Endothelial cell of umbilical vein (primary cell): ENCODE data around the gene CACNA2D3. TPM values are rescaled to one million over a fixed set of nuclear protein-coding genes. Genes with fewer than 3 reads are reported as not detected.

ENCODE experiments used
- BruUV-seq: library from RNA; stranded (reverse); fragments of 400-500 nt; replicated peaks from 2 replicates; lab custom pipeline; 2021; lab: Mats Ljungman, UMichigan
- CTCF ChIA-PET: fragments of 300-600, 350-600 bp; sonication (Branson Sonifier 250); formaldehyde crosslinking; loops from one replicate; lab custom pipeline; 2021; ENCODE audit warnings: antibody characterized with exemption, inconsistent platforms; lab: Charles Lee
- POLR2A ChIA-PET: fragments of 300-600, 350-600 bp; sonication (Branson Sonifier 250); formaldehyde crosslinking; loops from one replicate; lab custom pipeline; 2021; ENCODE audit warnings: antibody characterized with exemption, inconsistent platforms; lab: Charles Lee
- DNase-seq: peaks from one replicate; pipeline ENCODE4 v3.0.0-alpha.2; 2011; ENCODE audit warnings: low read depth, low spot score
- FAIRE-seq: peaks from 2 replicates; lab custom pipeline; 2011; peaks lifted over from hg19 to GRCh38; lab: Jason Lieb, UNC
- H2AFZ ChIP-seq: 2 replicates; pipeline ENCODE4 v1.6.0; 2012; ENCODE audit warnings: low read depth, low read length, control low read depth, inconsistent platforms
- H3K27ac ChIP-seq: 2 replicates; pipeline ENCODE4 v1.5.1; 2011; ENCODE audit warnings: low read depth, mild to moderate bottlenecking, control low read depth, low read length, moderate library complexity; ENCODE audit not compliant: insufficient read depth
- H3K27me3 ChIP-seq, 2 experiments: 2 replicates each; pipeline versions ENCODE4 v1.6.0 to v1.6.1; 2011; ENCODE audit warnings: low read length in 2 of 2, mixed read lengths in 1 of 2; ENCODE audit not compliant: control insufficient read depth in 2 of 2, insufficient read depth in 2 of 2
- H3K36me3 ChIP-seq, 2 experiments: 2 replicates in 1 of 2; 3 replicates in 1 of 2; pipeline ENCODE4 v1.5.1; 2011; ENCODE audit warnings: low read length in 2 of 2, mild to moderate bottlenecking in 1 of 2, moderate library complexity in 1 of 2; ENCODE audit not compliant: control insufficient read depth in 2 of 2, insufficient read depth in 2 of 2; ENCODE audit errors: extremely low read depth in 1 of 2
- H3K4me1 ChIP-seq: 3 replicates; pipeline ENCODE4 v1.5.1; 2011; ENCODE audit warnings: mild to moderate bottlenecking, low read length; ENCODE audit not compliant: control insufficient read depth, insufficient read depth; ENCODE audit errors: extremely low read depth
- H3K4me2 ChIP-seq: 2 replicates; pipeline ENCODE4 v1.6.1; 2011; ENCODE audit warnings: low read length, control low read depth, mixed read lengths; ENCODE audit not compliant: insufficient read depth
- H3K4me3 ChIP-seq, 3 experiments: fragments of 200-600 bp in 1 of 3; sonication (generic), shearing (Covaris generic) in 1 of 3; replicated peaks in 1 of 3; 2 replicates each; pipeline ENCODE4 v1.5.1; 2011 to 2016; ENCODE audit warnings: control low read depth in 3 of 3, low read length in 3 of 3, mild to moderate bottlenecking in 2 of 3, inconsistent platforms in 1 of 3, low read depth in 1 of 3, moderate library complexity in 1 of 3; ENCODE audit not compliant: insufficient read depth in 1 of 3
- H3K79me2 ChIP-seq: 2 replicates; pipeline ENCODE4 v1.6.0; 2012; ENCODE audit warnings: low read length, inconsistent platforms; ENCODE audit not compliant: control insufficient read depth, insufficient read depth
- H3K9ac ChIP-seq: replicated peaks from 2 replicates; pipeline ENCODE3; 2011; ENCODE audit warnings: low read length, control low read depth; ENCODE audit not compliant: insufficient read depth; ENCODE audit errors: extremely low read depth
- H3K9me1 ChIP-seq: replicated peaks from 3 replicates; pipeline ENCODE4 v1.6.0; 2011; ENCODE audit warnings: mild to moderate bottlenecking, low read length; ENCODE audit not compliant: control insufficient read depth, insufficient read depth; ENCODE audit errors: extremely low read depth
- H3K9me3 ChIP-seq: replicated peaks from 2 replicates; pipeline ENCODE4 v1.5.1; 2012; ENCODE audit warnings: low read length, inconsistent platforms; ENCODE audit not compliant: control insufficient read depth, insufficient read depth
- H4K20me1 ChIP-seq: replicated peaks from 2 replicates; pipeline ENCODE3; 2011; ENCODE audit warnings: mild to moderate bottlenecking, low read length; ENCODE audit not compliant: control insufficient read depth, insufficient read depth; ENCODE audit errors: extremely low read depth
- CTCF ChIP-seq, 2 donors: IDR thresholded peaks; 1 replicate in 1 of 2; 2 replicates in 1 of 2; pipeline ENCODE4 v1.5.1; 2011; ENCODE audit warnings: low read length in 2 of 2, mild to moderate bottlenecking in 2 of 2, moderate library complexity in 2 of 2, control low read depth in 1 of 2, inconsistent platforms in 1 of 2, low read depth in 1 of 2; ENCODE audit not compliant: insufficient read depth in 1 of 2; ENCODE audit errors: extremely low read depth in 1 of 2
- EZH2 ChIP-seq: IDR thresholded peaks from 2 replicates; pipeline ENCODE4 v1.6.1; 2012; ENCODE audit warnings: borderline replicate concordance, low read depth, mild to moderate bottlenecking, moderate library complexity, low read length, inconsistent platforms; ENCODE audit not compliant: severe bottlenecking
- FOS ChIP-seq: IDR thresholded peaks from 2 replicates; pipeline ENCODE4 v1.6.1; 2011; ENCODE audit warnings: mild to moderate bottlenecking, low read length, moderate library complexity, borderline replicate concordance; ENCODE audit not compliant: insufficient read depth
- GATA2 ChIP-seq: IDR thresholded peaks from 2 replicates; pipeline ENCODE4 v1.7.0; 2011; ENCODE audit warnings: low read depth, mild to moderate bottlenecking, moderate library complexity, mixed read lengths, low read length; ENCODE audit not compliant: insufficient read length, insufficient read depth
- JUN ChIP-seq: IDR thresholded peaks from 2 replicates; pipeline ENCODE4 v1.6.1; 2011; ENCODE audit warnings: borderline replicate concordance, low read depth; ENCODE audit not compliant: insufficient read length, insufficient read depth
- MAX ChIP-seq: IDR thresholded peaks from 2 replicates; pipeline ENCODE4 v1.6.1; 2011; ENCODE audit not compliant: insufficient read depth, insufficient read length
- MYC ChIP-seq: IDR thresholded peaks from one replicate; pipeline ENCODE4 v1.6.1; 2011; ENCODE audit warnings: mild to moderate bottlenecking, low read depth, low read length
- POLR2A ChIP-seq: IDR thresholded peaks from 2 replicates; pipeline ENCODE4 v1.6.1; 2012; ENCODE audit warnings: low read depth, mild to moderate bottlenecking, control low read depth, low read length
- POLR2AphosphoS5 ChIP-seq: IDR thresholded peaks from 2 replicates; pipeline ENCODE4 v1.6.1; 2012; ENCODE audit warnings: low read depth, mild to moderate bottlenecking, control low read depth, low read length, moderate library complexity; ENCODE audit not compliant: insufficient read depth
- dilution Hi-C: fragments of 300-500 bp; cut with MboI; formaldehyde crosslinking; loops from one replicate; pipeline ENCODE4 v1.15.0; 2019; ENCODE audit warnings: low sequenced_read_pairs; ENCODE audit not compliant: extremely low pct_ligation_motif_present
- intact Hi-C: fragments of 100-400 bp; cut with micrococcal nuclease; formaldehyde crosslinking; loops from one replicate; pipeline ENCODE4 v1.10.0; 2022
- polyA plus RNA-seq, 4 experiments: library from polyadenylated mRNA; depleted of rRNA in 3 of 4; stranded (reverse) in 3 of 4; unstranded in 1 of 4; fragments of >200 nt; gene quantifications; 2 replicates each; pipeline versions ENCODE4 v1.2.1 to v1.2.3, GENCODE V29; 2011 to 2012; ENCODE audit warnings: missing spikeins in 1 of 4
- total RNA-seq: library from RNA; stranded (reverse); gene quantifications from 2 replicates; pipeline ENCODE4 v1.2.3, GENCODE V29; 2021

CACNA2D3 gene
- total and polyA plus RNA-seq, 2 donors (not counting 3 experiments of a cell fraction or from before 2014, with no cell fraction given), result not detected

GRCh38 chr3:54777141-54777540, 654.8 kb downstream of the CACNA2D3 start:
- ChIA-PET POLR2A (no interaction called here), CTCF (no interaction called here)
- Histone ChIP-seq H3K9ac (no peak overlapping the region), H3K27me3 (no peaks in the 10 kb centered on the region), H3K36me3 (no peaks in the 10 kb centered on the region), H3K9me3 (peaks cover 1% of the 10 kb centered on the region), H3K27ac (no peak overlapping the region), H3K9me1 (no peaks in the 10 kb centered on the region), H2AFZ (no peak overlapping the region), H4K20me1 (no peaks in the 10 kb centered on the region), H3K4me1 (no peaks in the 10 kb centered on the region), H3K4me2 (no peak overlapping the region), H3K4me3 (no peak overlapping the region), H3K79me2 (no peaks in the 10 kb centered on the region)
- intact Hi-C loops, result no loop called here
- no peak for FAIRE-seq
- TF ChIP-seq FOS (no peak), EZH2 (no peak), POLR2A (no peak), MAX (no peak), MYC (no peak), POLR2AphosphoS5 (no peak), CTCF (IDR thresholded peaks at IDR 0.05; ENCODE audit: extremely low read depth in 1 of 2, insufficient read depth in 1 of 2, low read depth in 1 of 2, low read length in 2 of 2) (no peak), JUN (no peak), GATA2 (no peak)
- dilution Hi-C loops, result no loop called here
- DNase-seq, result no peak
- BruUV-seq, result no TSS peak
